HUDEP-2 (cell line): ENCODE results near the gene CASD1.

Source experiments
- DNase-seq, 76 experiments: peaks; one replicate each; lab custom pipeline; 2025; ENCODE audit not compliant: unreplicated experiment in 76 of 76; lab: John Stamatoyannopoulos, UW

CASD1 gene

GRCh38 chr7:94578614-94579013, 69.0 kb downstream of the CASD1 start:
- no peak for DNase-seq

DNA sequence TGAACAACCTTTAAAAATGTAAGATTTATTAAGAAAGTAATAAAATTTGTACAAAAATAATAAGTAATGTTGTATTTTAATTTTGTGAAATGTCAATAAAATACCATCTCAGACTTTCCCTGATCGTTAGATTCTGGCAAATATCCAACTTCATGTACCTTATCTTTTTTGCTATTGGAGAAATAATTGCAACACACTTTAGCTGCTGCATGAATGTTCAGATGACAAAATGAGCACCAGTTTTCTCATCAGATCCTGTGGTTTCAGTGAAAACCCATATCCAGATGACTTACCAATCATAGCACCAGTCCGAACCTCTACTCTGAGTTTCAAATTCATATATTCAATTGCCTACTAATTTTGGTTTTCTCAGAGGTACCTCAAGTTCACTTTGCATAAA, 69.9 kb downstream of the CASD1 start:
- no peak for DNase-seq

DNA sequence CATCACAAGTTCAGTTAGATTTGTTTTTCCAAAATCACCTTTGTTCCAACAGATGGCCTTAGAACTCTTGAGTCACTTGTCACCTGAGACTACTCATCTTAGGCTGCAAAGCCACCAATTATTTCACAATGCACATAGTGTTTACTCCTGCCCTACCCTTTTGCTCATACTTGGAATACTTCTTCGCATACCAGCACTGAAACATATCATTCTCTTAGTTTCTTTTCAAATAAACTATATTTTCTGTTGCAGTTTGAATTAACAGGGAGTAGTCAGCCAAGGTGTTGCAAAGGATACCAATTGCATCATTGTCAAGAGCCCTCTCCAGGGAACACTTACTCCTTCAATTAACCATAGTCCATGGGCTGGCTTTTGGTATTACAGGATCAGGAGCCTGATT, 71.0 kb downstream of the CASD1 start:
- DNase-seq, result no peak

GRCh38 chr7:94584113-94584512, 74.5 kb downstream of the CASD1 start:
- no peak for DNase-seq

DNA sequence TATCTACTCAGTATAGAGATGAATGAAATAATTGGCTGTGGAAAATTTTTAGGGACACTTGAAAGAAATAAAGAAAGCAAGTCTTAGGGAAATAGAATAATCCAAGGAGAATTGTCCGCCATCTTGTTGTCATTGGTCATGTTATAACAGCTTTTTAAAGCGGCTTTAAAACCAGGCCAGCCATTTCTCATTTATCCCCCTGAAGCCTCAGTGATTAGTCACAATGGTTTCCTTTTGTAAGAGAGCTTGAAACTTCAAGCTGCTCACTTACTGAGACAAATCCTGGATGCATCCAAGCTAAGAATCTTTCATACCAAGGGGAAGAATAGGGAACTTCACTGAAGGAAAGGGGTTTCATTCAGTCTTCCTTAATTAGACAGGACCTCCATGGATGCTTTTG, 78.5 kb downstream of the CASD1 start:
- no peak for DNase-seq

DNA sequence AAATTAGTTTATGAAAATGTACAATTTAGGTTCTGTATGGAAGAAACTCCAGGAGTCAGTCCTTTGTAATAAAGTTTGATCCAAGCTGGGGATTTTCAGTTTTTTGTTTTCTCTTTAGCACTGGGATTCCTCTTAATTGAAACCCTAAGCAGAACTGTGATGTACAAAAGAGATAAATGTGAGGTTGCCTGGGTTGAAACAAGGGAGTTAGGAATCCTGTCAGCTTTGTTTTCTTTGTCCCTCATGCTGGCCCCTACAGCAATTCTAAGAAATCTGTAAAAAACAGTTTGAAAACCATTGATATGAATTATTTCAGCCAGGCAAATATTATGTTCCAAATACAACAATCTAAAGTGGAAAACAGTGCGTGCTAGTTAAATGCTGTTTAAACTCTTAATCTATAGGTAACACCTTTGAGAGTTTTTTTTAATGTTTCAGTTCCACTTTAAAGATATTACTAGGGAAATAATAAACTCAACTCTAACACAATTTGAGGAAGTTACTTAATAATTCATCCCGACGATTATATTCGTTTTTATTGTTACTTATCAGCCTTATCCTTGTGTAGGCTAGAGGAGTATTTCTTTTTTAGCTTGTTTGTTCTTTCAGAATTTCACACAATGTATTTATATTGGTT, 81.0 kb downstream of the CASD1 start:
- no peak for DNase-seq

- DNase-seq, result no peak
Measured at GRCh38 chr7:94591176-94591575, 81.6 kb downstream of the CASD1 start.

- DNase-seq, result no peak
Measured at GRCh38 chr7:94594882-94595281, 85.3 kb downstream of the CASD1 start.

GRCh38 chr7:94595717-94596116, 86.1 kb downstream of the CASD1 start:
- no peak for DNase-seq

- no peak for DNase-seq
Measured at GRCh38 chr7:94600267-94600666, 90.7 kb downstream of the CASD1 start.

- no peak for DNase-seq
Measured at GRCh38 chr7:94602181-94602580, 92.6 kb downstream of the CASD1 start.

DNA sequence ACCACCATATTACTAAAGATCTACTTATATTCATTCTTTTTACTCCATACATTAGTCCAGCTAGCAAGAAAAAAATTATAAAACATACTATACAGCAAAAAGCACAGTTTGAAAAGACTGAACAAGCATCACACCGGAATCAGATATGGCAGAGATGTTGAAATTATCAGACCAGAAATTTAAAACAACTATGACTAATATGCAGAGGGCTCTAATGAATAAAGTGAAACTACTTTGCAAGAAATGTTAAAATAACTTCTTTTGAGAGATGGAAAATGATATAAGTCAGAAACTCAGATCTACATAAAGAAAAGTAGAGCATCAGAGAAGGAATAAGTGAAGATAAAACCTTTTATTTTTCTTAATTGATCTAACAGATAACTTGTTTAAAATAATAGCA, 95.4 kb downstream of the CASD1 start:
- no peak for DNase-seq
